Tibial nerve (tissue), 3 donors: Measurements from ENCODE around the gene IGSF9.

Source experiments
- CTCF ChIP-seq, 5 experiments: fragments of 200-600 bp in 3 of 5; fragments of 450-650 bp in 2 of 5; sonication (generic) in 3 of 5; IDR thresholded peaks; one replicate each; pipeline ENCODE4 v1.5.1; 2016 to 2019; ENCODE audit warnings: antibody characterized with exemption in 5 of 5, mild to moderate bottlenecking in 3 of 5, moderate library complexity in 2 of 5
- POLR2A ChIP-seq, 2 donors: fragments of 450-650 bp; IDR thresholded peaks; one replicate each; pipeline ENCODE4 v1.6.1; 2017; ENCODE audit warnings: antibody characterized with exemption in 2 of 2, mild to moderate bottlenecking in 2 of 2, moderate library complexity in 2 of 2

DNA sequence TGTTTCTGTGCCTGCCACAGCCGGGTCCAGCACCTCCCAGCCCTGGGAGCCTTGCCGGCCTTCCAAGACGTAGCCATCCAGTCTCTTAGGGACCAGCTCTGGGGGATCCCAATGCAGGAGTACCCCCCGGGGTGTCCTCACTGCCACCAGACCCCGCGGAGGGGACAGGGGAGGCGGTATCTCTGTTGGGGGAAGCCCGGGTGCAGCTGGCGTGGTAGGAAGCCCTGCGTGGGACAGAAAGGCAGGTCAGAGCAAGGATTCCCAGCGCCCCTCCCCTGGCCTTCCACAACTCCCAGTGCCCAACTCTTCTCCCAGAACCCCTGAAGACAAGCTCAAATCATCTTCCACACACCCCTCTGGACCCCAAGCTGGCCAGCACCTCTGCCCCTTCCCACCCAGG is 15.2 kb downstream of the IGSF9 start:
- TF ChIP-seq CTCF (IDR thresholded peaks at IDR 0.05), result no peak
- TF ChIP-seq POLR2A (IDR thresholded peaks at IDR 0.05), result no peak
